ENCODE results near the gene GDPD4. TPM values are rescaled to one million over a fixed set of nuclear protein-coding genes. Genes with fewer than 3 reads are reported as not detected.

Gene GDPD4
- total RNA-seq, 1 experiment from 2014 or later: not detected

DNA sequence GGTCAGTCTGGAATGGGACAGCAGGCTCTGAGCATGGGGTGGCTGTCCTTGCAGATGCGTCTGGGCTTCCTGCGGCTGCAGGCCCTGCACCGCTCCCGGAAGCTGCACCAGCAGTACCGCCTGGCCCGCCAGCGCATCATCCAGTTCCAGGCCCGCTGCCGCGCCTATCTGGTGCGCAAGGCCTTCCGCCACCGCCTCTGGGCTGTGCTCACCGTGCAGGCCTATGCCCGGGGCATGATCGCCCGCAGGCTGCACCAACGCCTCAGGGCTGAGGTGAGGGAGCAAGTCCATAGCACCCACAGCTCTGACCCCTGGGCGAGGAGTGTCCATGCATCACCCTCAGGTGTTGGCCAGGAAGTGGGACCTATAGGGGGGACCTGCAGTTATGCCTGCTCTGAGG, 121.8 kb downstream of the GDPD4 start:
- ChIA-PET POLR2A (no interaction called here), CTCF (interaction anchor here (1.2 kb wide), 1 partner anchor 9 kb away, joined by 3 read pairs; no protein-coding TSS in a partner anchor), RAD21 (ENCODE audit: low non-redundant PET in 1 of 2, low total read pairs in 2 of 2, uncharacterized antibody in 2 of 2, unreplicated experiment in 2 of 2) (no interaction called here)
- no TSS peak for BruUV-seq (replicated peaks)
- Histone ChIP-seq H3K27ac (ENCODE audit: low read depth, low read length) (no peak overlapping the region), H3K36me3 (ENCODE audit: control insufficient read depth in 1 of 2, insufficient read depth in 2 of 2, low read length in 2 of 2) (no peaks in the 10 kb centered on the region), H3K27me3 (ENCODE audit: insufficient read depth, low read length) (no peaks in the 10 kb centered on the region), H3K4me1 (ENCODE audit: control insufficient read depth in 1 of 2, insufficient read depth in 2 of 2, low read length in 2 of 2) (no peaks in the 10 kb centered on the region), H3K9ac (ENCODE audit: low read length) (no peak overlapping the region), H3K4me2 (ENCODE audit: low read length) (no peak overlapping the region), H3K4me3 (replicated peaks in 1 of 2; ENCODE audit: low read depth in 1 of 2, low read length in 2 of 2) (no peak overlapping the region), H2AFZ (ENCODE audit: low read depth, low read length, poor library complexity, severe bottlenecking) (no peak overlapping the region), H3K9me2 (ENCODE audit: insufficient read depth) (no peaks in the 10 kb centered on the region), H3K79me2 (ENCODE audit: insufficient read depth, low read length) (no peaks in the 10 kb centered on the region), H3K9me3 (ENCODE audit: control insufficient read depth in 1 of 2, insufficient read depth in 1 of 2, low read depth in 1 of 2, low read length in 2 of 2) (no peaks in the 10 kb centered on the region), H4K20me1 (ENCODE audit: insufficient read depth) (no peaks in the 10 kb centered on the region)
- intact Hi-C loops (cut with micrococcal nuclease): loop anchor here (10.0 kb wide), 1 partner anchor 255 kb away; no protein-coding TSS in a partner anchor
- ATAC-seq (no peak), DNase-seq (ENCODE audit: low read depth, low spot score) (no peak)
- TF ChIP-seq FOSL1 (IDR thresholded peaks at IDR 0.05; ENCODE audit: low read depth) (no peak), JUND (IDR thresholded peaks at IDR 0.05) (no peak), TCF7L2 (IDR thresholded peaks at IDR 0.05; ENCODE audit: borderline replicate concordance, extremely low read depth, insufficient read depth, insufficient read length) (no peak), SRF (IDR thresholded peaks at IDR 0.05; ENCODE audit: low read depth) (no peak), EZH2 (IDR thresholded peaks at IDR 0.05) (no peak), EGR1 (IDR thresholded peaks at IDR 0.05; ENCODE audit: low read depth) (no peak)
- TF ChIP-seq, protein P1, sequence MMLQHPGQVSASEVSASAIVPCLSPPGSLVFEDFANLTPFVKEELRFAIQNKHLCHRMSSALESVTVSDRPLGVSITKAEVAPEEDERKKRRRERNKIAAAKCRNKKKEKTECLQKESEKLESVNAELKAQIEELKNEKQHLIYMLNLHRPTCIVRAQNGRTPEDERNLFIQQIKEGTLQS (IDR thresholded peaks at IDR 0.05): no peak
- TF ChIP-seq, protein P2, sequence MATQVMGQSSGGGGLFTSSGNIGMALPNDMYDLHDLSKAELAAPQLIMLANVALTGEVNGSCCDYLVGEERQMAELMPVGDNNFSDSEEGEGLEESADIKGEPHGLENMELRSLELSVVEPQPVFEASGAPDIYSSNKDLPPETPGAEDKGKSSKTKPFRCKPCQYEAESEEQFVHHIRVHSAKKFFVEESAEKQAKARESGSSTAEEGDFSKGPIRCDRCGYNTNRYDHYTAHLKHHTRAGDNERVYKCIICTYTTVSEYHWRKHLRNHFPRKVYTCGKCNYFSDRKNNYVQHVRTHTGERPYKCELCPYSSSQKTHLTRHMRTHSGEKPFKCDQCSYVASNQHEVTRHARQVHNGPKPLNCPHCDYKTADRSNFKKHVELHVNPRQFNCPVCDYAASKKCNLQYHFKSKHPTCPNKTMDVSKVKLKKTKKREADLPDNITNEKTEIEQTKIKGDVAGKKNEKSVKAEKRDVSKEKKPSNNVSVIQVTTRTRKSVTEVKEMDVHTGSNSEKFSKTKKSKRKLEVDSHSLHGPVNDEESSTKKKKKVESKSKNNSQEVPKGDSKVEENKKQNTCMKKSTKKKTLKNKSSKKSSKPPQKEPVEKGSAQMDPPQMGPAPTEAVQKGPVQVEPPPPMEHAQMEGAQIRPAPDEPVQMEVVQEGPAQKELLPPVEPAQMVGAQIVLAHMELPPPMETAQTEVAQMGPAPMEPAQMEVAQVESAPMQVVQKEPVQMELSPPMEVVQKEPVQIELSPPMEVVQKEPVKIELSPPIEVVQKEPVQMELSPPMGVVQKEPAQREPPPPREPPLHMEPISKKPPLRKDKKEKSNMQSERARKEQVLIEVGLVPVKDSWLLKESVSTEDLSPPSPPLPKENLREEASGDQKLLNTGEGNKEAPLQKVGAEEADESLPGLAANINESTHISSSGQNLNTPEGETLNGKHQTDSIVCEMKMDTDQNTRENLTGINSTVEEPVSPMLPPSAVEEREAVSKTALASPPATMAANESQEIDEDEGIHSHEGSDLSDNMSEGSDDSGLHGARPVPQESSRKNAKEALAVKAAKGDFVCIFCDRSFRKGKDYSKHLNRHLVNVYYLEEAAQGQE (IDR thresholded peaks at IDR 0.05; ENCODE audit: low read depth): no peak
